GM21825 (cell line): ENCODE data around the gene NOTCH1.
"Not testable (repeated sequence)": the region's sequence is repeated elsewhere in the genome, so short reads cannot be mapped to it uniquely, and the experiment has no call there.

Source experiments
- ATAC-seq: cut with Tn5 transposase; IDR thresholded peaks from one replicate; pipeline ENCODE4 v1.9.1; 2021; ENCODE audit warnings: mild to moderate bottlenecking, moderate library complexity; ENCODE audit not compliant: unreplicated experiment

Gene NOTCH1

DNA sequence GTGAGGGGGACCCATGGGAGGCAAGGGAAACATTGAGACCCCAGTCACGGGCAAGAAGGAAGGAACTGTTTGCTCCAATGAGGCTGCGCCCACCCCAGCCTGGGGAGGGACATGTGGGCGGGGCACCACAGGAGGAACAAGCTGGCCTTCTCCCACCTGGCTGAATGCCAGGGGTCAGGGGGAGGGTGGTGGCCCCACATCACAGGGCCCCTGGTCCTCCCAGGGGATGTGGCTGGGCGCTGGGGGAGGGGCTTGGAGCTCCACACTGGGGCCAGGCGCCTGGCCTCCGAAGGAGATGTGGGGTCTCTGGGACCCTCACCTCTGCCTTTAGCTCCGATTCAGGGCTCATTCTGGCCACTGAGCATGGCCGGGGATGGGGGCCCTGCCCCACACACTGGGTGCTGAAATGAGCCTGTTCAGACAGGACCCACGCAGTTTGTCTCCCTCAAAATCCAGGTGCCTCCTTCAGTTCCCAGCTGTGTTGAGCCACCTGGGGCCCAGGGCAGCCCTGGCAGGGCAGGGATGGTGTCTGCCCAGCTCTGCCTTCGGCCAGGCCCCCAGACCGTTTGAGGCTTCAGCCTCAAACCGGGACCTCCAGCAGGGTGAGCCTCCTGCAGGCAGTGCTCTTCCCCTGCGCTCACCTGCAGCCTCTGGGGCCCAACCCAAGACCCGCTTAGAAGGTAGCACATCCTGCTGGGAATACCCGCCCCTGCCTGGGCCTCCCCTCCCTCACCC lies 33.2 kb upstream of the NOTCH1 start:
- no peak for ATAC-seq

- ATAC-seq, result no peak
Observed at GRCh38 chr9:136578626-136578914, 32.7 kb upstream of the NOTCH1 start.

- no peak for ATAC-seq
Observed at GRCh38 chr9:136577941-136578625, 32.2 kb upstream of the NOTCH1 start.

DNA sequence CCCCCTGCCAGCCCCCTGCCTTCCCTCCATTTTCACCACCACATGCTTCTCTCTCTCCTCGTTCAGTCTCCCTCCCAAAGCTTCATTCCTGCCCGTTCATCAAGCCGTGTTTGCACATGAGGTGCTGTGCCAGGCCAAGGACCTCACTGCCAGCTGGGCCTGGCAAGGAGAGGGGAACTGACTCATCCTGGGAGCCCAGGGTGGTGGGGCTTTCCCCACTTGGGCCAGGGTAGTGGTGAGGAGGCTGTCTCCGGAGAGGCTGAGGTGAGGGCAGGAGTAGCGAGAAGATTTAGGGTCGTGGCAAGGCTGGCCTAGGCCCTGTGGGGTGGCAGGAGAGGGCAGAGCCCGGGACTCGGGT lies 30.4 kb upstream of the NOTCH1 start:
- ATAC-seq, result no peak

GRCh38 chr9:136575626-136576268 lies 29.9 kb upstream of the NOTCH1 start:
- ATAC-seq, result no peak

DNA sequence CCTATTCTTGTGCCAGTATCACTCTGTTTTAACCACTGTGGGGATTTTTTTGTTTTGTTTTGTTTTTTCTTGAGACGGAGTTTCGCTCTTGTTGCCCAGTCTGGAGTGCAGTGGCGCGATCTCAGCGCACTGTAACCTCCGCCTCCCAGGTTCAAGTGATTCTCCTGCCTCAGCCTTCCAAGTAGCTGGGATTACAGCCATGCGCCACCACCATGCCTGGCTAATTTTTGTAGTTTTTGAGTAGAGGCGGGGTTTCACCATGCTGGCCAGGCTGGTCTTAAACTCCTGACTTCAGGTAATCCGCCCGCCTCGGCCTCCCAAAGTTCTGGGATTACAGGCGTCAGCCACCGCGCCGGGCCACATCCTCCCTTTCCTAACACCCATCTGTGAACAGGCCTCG lies 28.8 kb upstream of the NOTCH1 start:
- ATAC-seq, result not testable (repeated sequence)

DNA sequence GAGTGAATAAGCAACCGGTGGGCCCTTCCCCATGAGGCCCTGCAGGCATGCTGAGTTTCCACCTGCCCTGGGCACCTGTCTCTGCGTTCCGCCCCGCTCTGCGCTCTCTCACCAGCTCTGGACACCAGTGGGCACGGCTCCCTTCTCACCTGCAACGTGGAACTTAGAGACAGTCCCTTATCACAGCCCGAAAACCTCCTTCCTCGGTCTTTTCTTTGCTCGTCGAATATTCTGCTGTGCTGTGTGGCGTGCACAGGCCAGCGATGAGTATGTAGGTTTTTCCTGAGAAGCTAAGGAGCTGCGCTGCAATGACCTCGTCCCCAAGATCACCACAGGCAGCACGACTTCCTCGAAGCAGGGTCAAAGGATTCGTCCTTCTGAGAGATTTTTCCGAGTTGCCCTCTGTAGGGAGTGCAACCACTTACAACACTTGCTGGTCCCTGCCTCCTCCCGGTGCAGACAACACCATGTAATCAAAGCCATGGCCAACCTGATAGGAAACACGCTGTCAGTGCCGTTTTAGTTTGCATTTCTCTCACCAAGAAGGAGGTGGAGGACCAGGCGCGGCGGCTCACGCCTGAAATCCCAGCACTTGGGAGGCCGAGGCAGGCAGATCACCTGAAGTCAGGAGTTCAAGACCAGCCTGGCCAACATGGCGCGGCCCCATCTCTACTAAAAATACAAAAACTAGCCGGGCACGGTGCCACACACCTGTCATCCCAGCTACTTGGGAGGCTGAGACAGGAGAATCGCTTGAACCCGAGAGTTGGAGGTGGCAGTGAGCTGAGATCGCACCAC lies 27.2 kb upstream of the NOTCH1 start:
- ATAC-seq, result no peak

DNA sequence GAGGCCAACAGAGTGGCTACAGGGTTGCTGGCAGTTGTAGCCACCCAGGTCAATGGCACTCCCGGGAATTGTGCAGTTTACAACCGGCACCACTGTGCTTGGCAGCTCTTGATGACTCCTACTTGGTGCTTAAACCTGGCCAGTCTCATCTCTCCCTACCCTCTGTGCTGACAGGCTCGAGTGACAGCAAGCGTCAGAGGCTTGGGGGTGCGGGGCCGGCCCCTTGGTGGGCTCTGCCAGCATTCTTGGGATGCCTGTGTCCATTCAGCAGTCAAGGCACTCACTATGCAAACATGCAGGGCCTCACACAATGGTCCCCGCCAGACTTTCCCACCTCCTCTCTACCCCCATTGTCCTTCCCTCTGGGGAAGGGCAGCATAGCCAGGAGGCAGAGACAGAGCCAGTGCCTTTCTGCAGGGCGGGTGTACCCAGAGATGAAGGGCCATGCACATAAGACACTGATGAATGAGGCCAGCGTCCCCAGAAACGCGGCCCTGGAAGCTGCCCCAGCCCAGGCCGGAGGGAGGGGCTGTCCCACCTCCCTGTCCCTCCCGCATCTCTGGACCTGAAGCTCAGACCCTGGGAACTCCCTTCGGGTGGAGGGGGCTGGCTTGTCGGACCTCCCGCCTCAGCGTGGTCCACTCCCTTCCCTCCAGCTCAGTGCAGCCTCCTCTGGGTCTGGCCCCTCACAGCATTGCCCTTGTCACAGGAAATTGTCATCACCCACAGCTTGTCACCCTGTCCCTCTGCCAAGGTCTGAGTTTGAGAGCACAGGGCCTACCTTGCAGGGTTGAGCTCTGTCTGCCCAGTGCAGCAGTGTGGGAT lies 26.4 kb upstream of the NOTCH1 start:
- no peak for ATAC-seq

- no peak for ATAC-seq
Observed at GRCh38 chr9:136571531-136571930, 25.7 kb upstream of the NOTCH1 start.

DNA sequence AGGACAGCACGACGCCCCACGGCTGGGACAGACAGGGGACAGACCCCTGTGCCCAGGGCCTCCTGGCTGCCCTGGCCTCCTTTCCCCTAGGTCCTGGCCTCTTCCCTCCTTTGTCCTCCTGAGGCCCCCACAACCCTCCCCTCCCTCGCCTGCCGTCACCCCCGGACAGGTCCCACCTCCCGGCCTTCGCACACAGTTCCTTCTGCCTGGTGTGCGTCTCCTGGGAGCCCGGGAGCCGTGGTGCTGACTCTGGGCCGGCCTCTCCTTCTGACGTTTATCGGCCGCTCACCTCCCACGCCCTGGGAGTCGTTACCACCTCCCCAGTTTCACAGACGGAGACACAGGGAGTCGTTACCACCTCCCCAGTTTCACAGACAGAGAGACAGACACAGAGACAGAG lies 25.1 kb upstream of the NOTCH1 start:
- ATAC-seq, result no peak

GRCh38 chr9:136570191-136570845 lies 24.5 kb upstream of the NOTCH1 start:
- ATAC-seq, result no peak

DNA sequence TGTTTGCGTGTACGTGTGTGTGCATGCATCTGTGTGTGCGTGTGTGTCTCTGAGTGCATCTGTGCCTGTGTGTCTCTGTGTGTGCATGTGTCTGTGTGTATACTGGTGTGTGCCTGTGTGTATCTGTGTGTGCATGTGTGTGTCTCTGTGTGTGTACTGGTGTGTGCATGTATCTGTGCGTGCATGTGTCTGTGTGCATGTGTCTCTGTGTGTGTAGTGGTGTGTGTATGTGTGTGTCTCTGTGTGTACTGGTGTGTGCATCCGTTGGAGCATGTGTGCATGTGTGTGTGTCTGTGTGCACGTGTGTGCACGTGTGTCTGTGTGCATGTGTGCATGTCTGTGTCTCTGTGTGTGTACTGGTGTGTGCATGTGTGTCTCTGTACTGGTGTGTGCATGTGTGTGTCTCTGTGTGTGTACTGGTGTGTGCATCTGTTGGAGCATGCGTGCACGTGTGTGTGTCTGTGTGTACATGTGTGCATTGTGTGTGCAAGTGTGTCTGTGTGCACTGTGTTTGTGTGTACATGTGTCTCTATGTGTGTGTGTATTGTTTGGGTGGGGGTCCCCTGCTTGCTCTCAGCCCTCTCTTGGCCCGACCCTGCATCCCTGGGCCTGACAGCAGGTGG lies 23.8 kb upstream of the NOTCH1 start:
- no peak for ATAC-seq

DNA sequence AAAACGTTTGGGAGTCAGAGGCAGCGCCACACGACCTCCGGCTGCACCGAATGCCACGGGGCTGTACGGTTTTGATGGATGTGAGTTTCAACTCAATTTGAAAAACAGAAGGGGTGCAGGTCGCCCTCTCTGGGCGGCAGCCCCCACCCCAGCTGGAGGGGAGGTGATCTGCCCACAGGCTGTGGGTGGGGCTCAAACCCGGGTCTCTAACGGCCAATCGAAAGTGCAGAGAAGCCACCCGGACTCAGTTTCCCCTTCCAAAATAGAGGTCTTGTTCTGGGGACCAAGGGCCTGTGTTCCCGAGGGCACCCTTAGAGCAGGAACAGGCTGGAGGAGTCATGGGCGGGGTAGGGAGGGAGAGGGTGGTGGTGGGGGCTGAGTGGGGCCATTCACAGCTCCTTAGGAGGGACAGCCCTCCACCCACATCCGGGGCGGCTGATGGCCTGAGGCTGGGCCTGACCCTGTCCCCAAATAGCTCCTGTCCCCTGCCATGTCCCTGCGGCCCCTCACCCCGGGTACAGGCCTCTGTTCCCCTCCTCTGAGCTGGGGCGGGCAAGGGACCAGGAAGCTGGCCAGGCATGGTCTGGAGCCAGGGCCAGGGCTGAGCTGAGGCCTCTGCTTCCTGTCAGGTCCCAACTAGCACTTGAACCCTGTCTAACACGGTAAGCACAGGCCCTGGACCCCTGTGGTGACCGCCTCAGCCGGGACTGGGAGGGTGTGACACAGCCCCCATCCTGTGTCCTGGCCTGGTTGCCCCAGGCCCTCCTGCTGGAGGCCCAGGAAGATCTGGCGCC lies 22.6 kb upstream of the NOTCH1 start:
- no peak for ATAC-seq

DNA sequence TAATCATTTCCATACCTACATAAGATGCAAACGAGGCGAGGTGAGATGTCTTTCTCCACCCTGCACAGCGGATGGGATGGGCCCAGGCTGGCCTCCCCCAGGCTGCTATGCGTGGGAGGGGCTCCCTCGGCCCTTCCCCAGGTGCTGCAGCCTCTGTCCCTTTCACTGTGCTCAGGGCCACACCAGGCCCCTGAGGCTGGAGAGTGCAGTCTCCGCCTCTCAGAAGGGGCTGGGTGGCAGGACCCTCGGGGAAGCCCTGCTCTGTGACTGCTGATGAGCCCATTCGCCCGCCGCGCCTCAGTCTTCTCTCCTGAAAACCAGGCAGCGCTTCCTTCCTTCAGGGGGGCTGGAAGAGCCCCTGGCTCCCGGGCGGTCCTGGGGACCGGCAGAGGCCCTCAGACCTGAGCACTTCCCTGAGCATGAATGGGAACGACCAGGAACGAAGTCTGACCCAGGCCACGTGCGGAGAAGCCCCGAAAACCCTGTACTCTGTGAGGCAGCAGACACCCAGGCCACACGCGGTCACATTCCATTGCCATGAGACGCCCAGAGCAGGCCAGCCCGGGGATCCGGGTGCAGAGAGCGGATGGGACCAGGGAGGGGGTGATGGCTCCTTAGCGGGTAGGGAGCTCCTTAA lies 21.9 kb upstream of the NOTCH1 start:
- ATAC-seq, result no peak

- no peak for ATAC-seq
Observed at GRCh38 chr9:136566901-136567300, 21.1 kb upstream of the NOTCH1 start.

DNA sequence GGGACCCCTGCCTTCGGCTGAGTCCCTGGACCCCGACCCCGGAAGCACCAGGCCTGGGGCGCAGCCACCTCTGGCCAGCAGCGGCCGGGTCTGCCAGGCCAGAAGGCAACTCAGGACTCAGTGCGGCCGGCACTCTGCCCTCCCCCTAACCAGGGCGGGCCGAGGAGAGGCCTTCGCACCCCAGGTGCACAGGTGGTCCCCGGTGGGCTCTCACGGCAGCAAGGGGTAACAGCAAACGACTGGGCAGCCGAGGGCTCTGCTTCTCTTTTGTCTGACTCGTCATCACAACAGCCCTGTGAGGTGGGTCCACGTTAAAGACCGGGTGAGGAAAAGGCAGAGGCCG lies 20.7 kb upstream of the NOTCH1 start:
- no peak for ATAC-seq

DNA sequence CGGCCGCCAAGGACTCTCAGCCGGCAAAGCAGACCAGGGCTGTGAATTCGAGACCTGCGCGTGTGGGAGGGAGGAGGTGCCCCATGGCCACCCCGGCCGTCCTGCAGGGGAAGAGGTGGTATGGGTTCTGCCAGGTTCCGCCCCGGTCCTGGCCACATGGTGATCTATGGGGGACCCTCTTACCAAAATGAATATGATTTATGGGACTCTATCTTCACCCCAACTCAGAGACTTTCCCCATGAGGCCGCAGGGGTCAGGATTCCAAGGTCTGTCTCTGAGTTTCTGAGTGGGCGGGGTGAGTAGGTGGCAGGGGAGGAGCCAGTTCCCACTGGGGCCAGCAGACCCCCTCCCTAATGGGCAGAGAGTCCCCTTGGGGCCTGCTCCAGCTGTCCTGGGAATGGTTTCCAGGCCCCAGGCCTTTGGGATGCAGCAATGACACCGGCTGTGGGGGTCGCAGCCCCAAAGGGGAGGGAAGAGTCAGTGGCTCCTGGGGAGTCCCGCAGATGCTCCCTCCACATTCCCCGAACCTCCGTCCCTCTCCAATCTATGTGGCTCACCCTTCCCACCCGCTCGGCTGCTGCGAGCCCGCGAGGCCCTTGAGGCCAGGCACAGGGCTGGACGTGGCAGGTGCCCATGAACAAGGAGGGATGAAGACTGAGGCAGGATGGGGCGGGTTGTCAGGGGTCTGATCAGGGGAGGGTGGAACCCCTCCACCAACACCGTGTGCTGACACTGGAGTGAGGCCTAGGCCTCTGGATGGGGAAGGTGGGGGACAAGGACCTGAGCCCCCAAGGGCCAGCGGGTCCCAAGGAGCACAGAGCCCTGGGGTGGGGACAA lies 20.1 kb upstream of the NOTCH1 start:
- no peak for ATAC-seq
